GM12878 (cell line): ENCODE results near the gene C5AR2. TPM values are rescaled to one million over a fixed set of nuclear protein-coding genes. Genes with fewer than 3 reads are reported as not detected.

Experiments
- ATAC-seq: fragments of 200-7000 bp; cut with Tn5 transposase; 3 replicates; pipeline ENCODE4 v1.9.1; 2020; ENCODE audit warnings: mild to moderate bottlenecking, moderate library complexity
- BruUV-seq: library from RNA; stranded (reverse); fragments of 400-500 nt; replicated peaks from 2 replicates; lab custom pipeline; 2021; lab: Mats Ljungman, UMichigan
- CTCF ChIA-PET: fragments of 300-600 bp; sonication (Branson Sonifier 250); formaldehyde crosslinking; extraction: SDS; loops from one replicate; lab custom pipeline; 2021; ENCODE audit warnings: inconsistent platforms; lab: Yijun Ruan, JAX
- POLR2A ChIA-PET: fragments of 350-600 bp; formaldehyde crosslinking; extraction: SDS; loops from one replicate; lab custom pipeline; 2021; ENCODE audit warnings: inconsistent platforms; lab: Charles Lee
- RAD21 ChIA-PET: fragments of 300-600 bp; sonication (Branson Sonifier 250); formaldehyde crosslinking; loops from one replicate; lab custom pipeline; 2023; ENCODE audit warnings: antibody characterized with exemption; ENCODE audit not compliant: unreplicated experiment; lab: Charles Lee
- SMC1A ChIA-PET: fragments of 300-600 bp; sonication (Branson Sonifier 250); formaldehyde crosslinking; loops from one replicate; lab custom pipeline; 2023; ENCODE audit not compliant: unreplicated experiment, uncharacterized antibody; lab: Charles Lee
- DNase-seq: peaks from one replicate; pipeline ENCODE4 v3.0.0-alpha.2; 2011; ENCODE audit warnings: low read depth, low spot score
- FAIRE-seq: peaks from 3 replicates; lab custom pipeline; 2011; peaks lifted over from hg19 to GRCh38; lab: Jason Lieb, UNC
- H2AFZ ChIP-seq: 2 replicates; pipeline ENCODE4 v1.6.0; 2011; ENCODE audit warnings: low read depth, low read length, control low read depth; ENCODE audit not compliant: control insufficient read depth
- H3K27ac ChIP-seq: 2 replicates; pipeline ENCODE4 v1.5.1; 2011; ENCODE audit warnings: control low read depth; ENCODE audit not compliant: control insufficient read depth, insufficient read depth
- H3K27me3 ChIP-seq, 2 experiments: replicated peaks in 1 of 2; 2 replicates each; pipeline versions ENCODE4 v1.6.0 to v1.6.1; 2011; ENCODE audit warnings: low read length in 1 of 2; ENCODE audit not compliant: control insufficient read depth in 2 of 2, insufficient read depth in 2 of 2
- H3K36me3 ChIP-seq, 2 experiments: 2 replicates each; pipeline ENCODE4 v1.5.1; 2011; ENCODE audit warnings: low read length in 1 of 2; ENCODE audit not compliant: control insufficient read depth in 2 of 2, insufficient read depth in 2 of 2
- H3K4me1 ChIP-seq: 2 replicates; pipeline ENCODE4 v1.6.1; 2011; ENCODE audit warnings: mild to moderate bottlenecking, low read length, moderate library complexity, mixed read lengths; ENCODE audit not compliant: control insufficient read depth, insufficient read depth
- H3K4me2 ChIP-seq: 2 replicates; pipeline ENCODE4 v1.6.0; 2011; ENCODE audit warnings: control low read depth; ENCODE audit not compliant: control insufficient read depth, insufficient read depth
- H3K4me3 ChIP-seq: fragments of 200-600 bp; sonication (generic); 2 replicates; pipeline ENCODE4 v1.5.1; 2016
- H3K79me2 ChIP-seq: 2 replicates; pipeline ENCODE4 v1.6.0; 2011; ENCODE audit warnings: low read length; ENCODE audit not compliant: control insufficient read depth, insufficient read depth
- H3K9ac ChIP-seq: 2 replicates; pipeline ENCODE4 v1.8.0; 2011; ENCODE audit warnings: low read length, control low read depth, mixed read lengths; ENCODE audit not compliant: control insufficient read depth, insufficient read depth
- H3K9me3 ChIP-seq: replicated peaks from 3 replicates; pipeline ENCODE4 v1.5.1; 2011; ENCODE audit warnings: mild to moderate bottlenecking, low read length; ENCODE audit not compliant: control insufficient read depth, insufficient read depth
- H4K20me1 ChIP-seq: 2 replicates; pipeline ENCODE4 v1.6.0; 2011; ENCODE audit not compliant: control insufficient read depth, insufficient read depth
- CREB1 ChIP-seq: IDR thresholded peaks from 2 replicates; pipeline ENCODE4 v1.6.1; 2012; ENCODE audit warnings: low read depth, mild to moderate bottlenecking, inconsistent platforms
- MYB ChIP-seq: fragments of 150-350 bp; IDR thresholded peaks from 2 replicates; pipeline ENCODE4 v1.6.1; 2014; ENCODE audit warnings: mild to moderate bottlenecking, low read depth, low read length, borderline replicate concordance
- NFIC ChIP-seq: IDR thresholded peaks from 2 replicates; pipeline ENCODE4 v1.6.1; 2012; ENCODE audit warnings: low read depth, mild to moderate bottlenecking, inconsistent platforms, low read length, moderate library complexity
- ZNF217 ChIP-seq: fragments of 450-650 bp; IDR thresholded peaks from 2 replicates; pipeline ENCODE4 v1.6.1; 2017; ENCODE audit warnings: antibody characterized with exemption, mild to moderate bottlenecking
- WGBS: methylation state at CpG from one replicate; pipeline ENCODE4 v1.1.6; 2016; ENCODE audit warnings: low lambda C conversion rate; ENCODE audit not compliant: insufficient replicate concordance, insufficient coverage; ENCODE audit errors: missing lambda C conversion rate; 5-methylcytosine and 5-hydroxymethylcytosine counted together
- in situ Hi-C: fragments of 300-500 bp; cut with MboI; formaldehyde crosslinking; loops from 9 replicates; pipeline ENCODE4 v1.14.3; 2018; ENCODE audit warnings: mixed read lengths
- intact Hi-C: fragments of 100-400 bp; cut with micrococcal nuclease; formaldehyde crosslinking; loops from one replicate; pipeline ENCODE4 v1.14.2; 2022; ENCODE audit not compliant: unreplicated experiment
- polyA plus RNA-seq, 11 experiments: library from polyadenylated mRNA; depleted of rRNA in 4 of 11; unstranded in 6 of 11; stranded (reverse) in 5 of 11; fragments of >200 nt; fragmentation: Nextera tagmentation in 4 of 11; fragmentation: Illumina TruSeq in 1 of 11; extraction: Ambion mirVana in 4 of 11; extraction: Trizol in 1 of 11; gene quantifications; 1 replicate in 1 of 11; 2 replicates in 10 of 11; pipeline versions ENCODE4 v1.2.1 to v1.2.3, GENCODE V29; 2011 to 2016; ENCODE audit warnings: inconsistent platforms in 2 of 11, missing spikeins in 2 of 11, low read depth in 1 of 11
- total RNA-seq, 4 experiments: library from RNA; depleted of rRNA in 3 of 4; stranded (reverse); fragments of >200 nt in 3 of 4; fragmentation: Illumina TruSeq in 1 of 4; extraction: Trizol in 1 of 4; gene quantifications; 2 replicates each; pipeline versions ENCODE4 v1.2.1 to v1.2.3, GENCODE V29; 2013 to 2021
- TF ChIP-seq, protein P1 (sequence below): fragments of 450-650 bp; IDR thresholded peaks from 2 replicates; pipeline ENCODE4 v1.6.1; 2016; ENCODE audit warnings: mild to moderate bottlenecking

Gene C5AR2
- total and polyA plus RNA-seq, 10 of the 15 experiments (the other 5 are each of a cell fraction or from before 2014, with no cell fraction given), result 0.01 TPM; not detected in 9

- in situ Hi-C loops, result no loop called here
- Histone ChIP-seq H4K20me1 (no peaks in the 10 kb centered on the region), H3K4me2 (no peak overlapping the region), H3K79me2 (no peaks in the 10 kb centered on the region), H3K9me3 (no peaks in the 10 kb centered on the region; the same call in 2 of the 3 replicates), H3K27ac (no peak overlapping the region), H3K4me1 (no peaks in the 10 kb centered on the region), H3K4me3 (no peak overlapping the region), H3K36me3 (no peaks in the 10 kb centered on the region), H3K27me3 (no peaks in the 10 kb centered on the region), H3K9ac (no peak overlapping the region), H2AFZ (no peak overlapping the region)
- intact Hi-C loops, result no loop called here
- CTCF ChIA-PET, result interaction anchor here (1.5 to 4.3 kb wide), 3 partner anchors 10 to 34 kb away, joined by 5 to 20 read pairs (median 10); partner anchors contain the start of gene DHX34
- ATAC-seq, result peak; percentile 82
- FAIRE-seq, result no peak
- no peak for DNase-seq
- SMC1A ChIA-PET, result interaction anchor here (1.1 kb wide), 1 partner anchor 76 kb away, joined by 3 read pairs; no protein-coding TSS in a partner anchor
- POLR2A ChIA-PET, result interaction anchor here (0.6 kb wide), 1 partner anchor 775 kb away, joined by 3 read pairs; no protein-coding TSS in a partner anchor
- TF ChIP-seq CREB1 (0 out of 2 replicates have a peak, but pooled peaks have one; percentile 30), ZNF217 (no peak), NFIC (no peak), MYB (no peak)
- TF ChIP-seq, protein P1, sequence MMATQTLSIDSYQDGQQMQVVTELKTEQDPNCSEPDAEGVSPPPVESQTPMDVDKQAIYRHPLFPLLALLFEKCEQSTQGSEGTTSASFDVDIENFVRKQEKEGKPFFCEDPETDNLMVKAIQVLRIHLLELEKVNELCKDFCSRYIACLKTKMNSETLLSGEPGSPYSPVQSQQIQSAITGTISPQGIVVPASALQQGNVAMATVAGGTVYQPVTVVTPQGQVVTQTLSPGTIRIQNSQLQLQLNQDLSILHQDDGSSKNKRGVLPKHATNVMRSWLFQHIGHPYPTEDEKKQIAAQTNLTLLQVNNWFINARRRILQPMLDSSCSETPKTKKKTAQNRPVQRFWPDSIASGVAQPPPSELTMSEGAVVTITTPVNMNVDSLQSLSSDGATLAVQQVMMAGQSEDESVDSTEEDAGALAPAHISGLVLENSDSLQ, result peak; percentile 34; the same call in 1 of the 2 replicates
- 47% methylated on average over 12 of the region's 12 CpGs for WGBS
- RAD21 ChIA-PET, result no interaction called here
- BruUV-seq, result no TSS peak
Observed at GRCh38 chr19:47315125-47315821, 16.7 kb upstream of the C5AR2 start.
